Stimulated activated CD8-positive, alpha-beta memory T cell treated with anti-CD3 and anti-CD28 coated beads, Interleukin-12 subunit alpha, Interleukin-12 subunit beta, amount 100 ng/mL, for 24 hours (primary cell): ENCODE data around the gene AAK1.
"Not testable (repeated sequence)": the region's sequence is repeated elsewhere in the genome, so short reads cannot be mapped to it uniquely, and the experiment has no call there.

Source experiments
- DNase-seq: peaks from one replicate; pipeline ENCODE4 v3.0.0-alpha.2; 2020; ENCODE audit errors: extremely low read depth

The AAK1 gene

GRCh38 chr2:69600425-69600824 is 43.1 kb downstream of the AAK1 start:
- no peak for DNase-seq

GRCh38 chr2:69597843-69598610 is 45.5 kb downstream of the AAK1 start:
- DNase-seq = no peak

- no peak for DNase-seq
These were observed 46.4 kb downstream of the AAK1 start for GRCh38 chr2:69597105-69597504.

GRCh38 chr2:69594341-69594740 is 49.2 kb downstream of the AAK1 start:
- no peak for DNase-seq

GRCh38 chr2:69592511-69592910 is 51.0 kb downstream of the AAK1 start:
- no peak for DNase-seq

GRCh38 chr2:69589973-69590652 is 53.4 kb downstream of the AAK1 start:
- no peak for DNase-seq

GRCh38 chr2:69588945-69589344 is 54.6 kb downstream of the AAK1 start:
- DNase-seq = no peak

GRCh38 chr2:69588403-69588802 is 55.1 kb downstream of the AAK1 start:
- no peak for DNase-seq

GRCh38 chr2:69585855-69586555 is 57.5 kb downstream of the AAK1 start:
- DNase-seq = no peak

- DNase-seq = no peak
These were observed 59.2 kb downstream of the AAK1 start for GRCh38 chr2:69584127-69584889.

GRCh38 chr2:69583321-69583833 is 60.2 kb downstream of the AAK1 start:
- DNase-seq = no peak

- DNase-seq = no peak
These were observed 60.9 kb downstream of the AAK1 start for GRCh38 chr2:69582582-69583176.

- no peak for DNase-seq
These were observed 61.6 kb downstream of the AAK1 start for GRCh38 chr2:69581774-69582581.

- no peak for DNase-seq
These were observed 63.1 kb downstream of the AAK1 start for GRCh38 chr2:69580486-69580885.

GRCh38 chr2:69579536-69579935 is 64.0 kb downstream of the AAK1 start:
- no peak for DNase-seq

GRCh38 chr2:69578198-69578540 is 65.4 kb downstream of the AAK1 start:
- DNase-seq = no peak

GRCh38 chr2:69577467-69578197 is 65.9 kb downstream of the AAK1 start:
- no peak for DNase-seq

- no peak for DNase-seq
These were observed 66.7 kb downstream of the AAK1 start for GRCh38 chr2:69576880-69577279.

GRCh38 chr2:69575926-69576325 is 67.6 kb downstream of the AAK1 start:
- DNase-seq = no peak

- DNase-seq = not testable (repeated sequence)
These were observed 68.2 kb downstream of the AAK1 start for GRCh38 chr2:69575371-69575770.
